Measurements from ENCODE around the gene TADA2B.
A peak's percentile ranks its signal among the peaks of the same experiment; 100 is the strongest.

Gene TADA2B

DNA sequence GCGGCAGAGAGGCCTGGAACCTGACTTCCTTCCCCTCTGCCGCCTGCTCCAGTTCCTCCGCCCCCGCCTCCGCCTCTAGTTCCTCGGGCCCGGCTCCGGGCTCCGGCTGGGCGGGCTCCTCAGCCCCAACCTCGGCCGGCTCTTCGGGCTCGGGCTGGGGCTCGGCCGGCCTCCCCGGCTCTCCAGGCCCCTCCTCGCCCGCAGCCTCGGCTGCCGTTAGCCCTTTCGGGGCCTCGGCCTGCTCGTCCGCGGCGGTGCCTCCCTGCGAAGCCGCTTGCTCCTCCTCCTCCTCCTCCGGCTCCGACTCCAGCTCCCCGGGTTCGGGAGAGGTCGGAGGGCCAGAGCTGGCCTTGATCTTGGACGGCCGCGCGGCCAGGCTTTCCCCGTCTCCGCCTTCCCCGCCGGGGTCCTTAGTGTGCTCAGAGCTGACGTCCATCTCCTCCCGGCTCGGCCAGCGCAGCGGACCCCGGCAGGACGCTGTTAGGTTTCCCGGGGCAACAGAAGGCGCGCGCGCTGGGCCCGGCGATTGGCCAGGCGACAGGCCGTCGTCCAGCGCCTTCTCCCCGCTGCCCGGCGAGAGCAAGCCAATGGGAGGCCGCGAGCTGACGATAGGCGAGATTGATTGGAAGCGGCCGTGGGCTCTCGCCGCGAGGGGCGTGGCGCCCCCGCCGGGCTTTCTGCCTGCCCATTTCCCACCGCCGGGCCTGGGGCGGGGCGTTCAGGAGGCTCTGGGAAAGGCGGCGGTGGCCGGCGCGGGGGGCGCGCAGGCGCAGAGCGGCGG is 479 bp upstream of the TADA2B start:
- DNase-seq, result peak; percentile 95

DNA sequence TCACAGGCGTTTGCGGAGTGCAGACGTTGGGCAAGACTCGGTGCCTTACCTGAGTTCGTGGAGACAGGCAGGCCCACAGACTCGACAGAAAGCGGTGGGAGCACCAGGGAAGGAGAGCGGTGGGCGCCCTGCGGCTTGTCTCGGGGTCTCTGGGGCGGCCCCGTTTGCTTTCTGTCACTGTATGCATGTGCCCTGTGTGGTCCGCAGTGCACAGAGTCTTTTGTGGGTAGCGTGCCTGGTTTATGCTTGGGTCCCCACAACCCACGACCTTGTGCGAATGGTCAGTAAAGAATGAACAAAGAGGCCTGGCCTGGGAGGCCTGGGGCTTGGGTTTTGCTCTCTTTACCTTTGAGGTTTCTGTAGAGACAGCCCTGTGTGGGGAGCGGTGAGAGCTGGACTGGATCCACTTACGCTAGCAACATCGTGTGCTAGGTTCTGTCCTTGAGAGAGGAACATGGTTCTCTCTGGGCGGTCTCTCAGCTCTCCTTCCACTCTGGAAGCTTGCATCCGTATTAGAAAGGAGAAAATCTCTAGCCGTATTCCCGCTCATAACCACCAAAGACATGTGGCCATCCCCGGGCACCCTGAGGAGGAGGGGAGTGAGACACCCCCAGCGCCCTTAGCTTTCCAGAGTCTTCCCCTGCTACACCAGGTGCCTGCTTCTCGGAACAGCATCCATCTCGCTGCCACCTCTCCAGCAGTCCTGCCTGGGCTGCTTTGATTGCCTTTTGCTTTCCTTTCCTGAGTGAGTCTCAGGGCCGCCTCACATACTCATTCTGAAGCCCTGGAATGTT is 1.2 kb downstream of the TADA2B start:
- DNase-seq, result no peak

DNA sequence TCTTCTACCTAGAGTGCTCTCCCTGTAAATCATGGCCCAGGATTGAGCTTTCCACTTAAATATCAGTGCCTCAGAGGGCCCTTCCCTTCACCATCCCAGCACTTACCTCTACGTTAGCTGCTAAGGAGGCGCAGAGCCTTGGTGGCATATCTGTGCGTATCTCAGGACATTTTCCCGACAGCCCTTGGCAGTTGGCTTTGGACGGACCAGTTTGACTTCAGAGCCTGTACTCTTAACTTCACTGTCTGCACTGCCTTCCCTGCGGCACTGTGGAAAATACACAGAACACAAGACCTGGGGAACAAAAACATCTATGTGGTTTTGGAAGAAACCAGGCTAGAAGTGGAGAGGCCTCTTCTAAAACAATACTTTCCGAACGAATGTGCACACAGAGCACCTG is 2.4 kb downstream of the TADA2B start:
- DNase-seq, result no peak

DNA sequence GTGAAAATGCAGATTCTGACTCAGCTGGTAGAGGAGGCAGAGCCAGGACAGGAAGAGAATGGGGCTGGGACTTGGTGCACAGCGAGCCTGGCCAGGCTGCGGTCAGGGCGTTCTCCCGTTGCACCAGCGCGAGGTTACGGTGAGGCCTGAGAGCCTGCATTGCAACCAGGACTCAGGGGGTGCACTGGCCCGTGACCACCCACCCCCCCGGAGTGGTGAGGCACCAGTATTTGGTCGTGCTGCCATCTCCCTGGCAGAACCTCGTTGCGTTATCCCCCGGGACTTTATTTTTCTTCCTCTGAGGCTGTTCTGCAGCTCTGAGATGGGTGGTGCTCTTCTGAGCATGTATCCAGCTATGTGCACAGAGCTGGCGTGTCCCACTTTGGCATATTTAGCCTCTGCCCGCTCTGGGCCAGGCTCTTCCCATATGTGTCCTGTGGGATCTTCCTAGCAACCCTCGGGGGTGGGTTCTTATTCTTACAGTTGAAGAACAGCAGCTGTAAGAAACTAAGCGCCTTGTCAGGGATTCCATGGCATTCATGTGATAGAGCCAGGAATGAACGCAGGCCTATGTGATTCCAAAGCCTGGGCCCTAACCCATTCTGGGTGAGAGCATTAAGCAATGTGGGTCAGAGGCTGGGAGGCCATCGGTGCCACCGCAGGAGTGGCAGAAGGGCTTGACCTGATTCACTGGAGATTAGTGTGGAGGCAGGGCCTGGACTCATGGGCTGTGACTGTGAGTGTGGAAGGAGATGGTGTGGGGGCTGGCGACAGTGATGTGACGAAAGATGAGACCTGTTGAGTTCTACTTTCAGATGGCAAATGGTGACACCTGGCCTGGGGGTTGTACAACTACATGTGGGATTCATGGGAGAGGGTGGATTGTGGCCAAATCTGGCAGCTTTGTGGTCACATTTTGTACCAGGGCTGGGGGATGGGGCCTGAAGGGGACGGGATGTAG is 3.1 kb downstream of the TADA2B start:
- no peak for DNase-seq

DNA sequence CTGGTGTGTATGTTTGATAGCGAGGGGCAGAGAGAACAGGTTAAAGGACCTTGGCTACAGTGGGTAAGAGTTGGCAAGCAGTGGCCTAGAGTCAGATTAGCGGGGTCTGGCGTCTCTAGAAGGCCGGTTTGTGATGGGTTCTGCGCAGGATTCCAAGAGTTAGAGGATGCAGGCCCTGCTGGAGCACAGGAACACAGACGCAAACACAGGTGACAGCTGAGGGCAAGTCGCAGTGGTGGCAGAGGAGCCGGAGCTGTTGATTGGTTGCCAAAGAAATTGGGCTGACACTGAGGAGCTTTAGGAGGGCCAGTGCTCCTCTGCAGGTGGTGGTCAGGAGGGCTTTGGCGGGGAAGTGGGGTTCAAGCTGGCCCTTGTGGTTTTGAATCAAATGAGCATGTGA is 3.8 kb downstream of the TADA2B start:
- no peak for DNase-seq

DNA sequence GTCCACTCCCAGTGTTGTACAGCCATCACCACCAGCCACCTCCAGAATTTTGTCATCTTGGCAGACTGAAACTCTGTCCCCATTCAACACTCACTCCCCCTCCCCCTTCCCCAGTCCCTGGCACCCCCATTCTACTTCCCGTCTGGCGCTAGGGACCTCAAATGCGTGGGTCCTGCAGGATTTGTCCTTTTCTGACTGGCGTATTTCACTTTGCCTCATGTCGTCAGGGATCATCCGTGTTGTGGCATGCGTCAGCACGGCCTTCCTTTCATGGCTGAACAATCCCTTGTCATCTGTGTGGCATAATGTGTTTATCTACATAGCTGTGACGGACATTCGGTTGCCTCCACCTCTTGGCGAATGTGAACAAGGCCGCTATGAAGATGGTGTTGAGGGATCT is 5.5 kb downstream of the TADA2B start:
- DNase-seq, result no peak

DNA sequence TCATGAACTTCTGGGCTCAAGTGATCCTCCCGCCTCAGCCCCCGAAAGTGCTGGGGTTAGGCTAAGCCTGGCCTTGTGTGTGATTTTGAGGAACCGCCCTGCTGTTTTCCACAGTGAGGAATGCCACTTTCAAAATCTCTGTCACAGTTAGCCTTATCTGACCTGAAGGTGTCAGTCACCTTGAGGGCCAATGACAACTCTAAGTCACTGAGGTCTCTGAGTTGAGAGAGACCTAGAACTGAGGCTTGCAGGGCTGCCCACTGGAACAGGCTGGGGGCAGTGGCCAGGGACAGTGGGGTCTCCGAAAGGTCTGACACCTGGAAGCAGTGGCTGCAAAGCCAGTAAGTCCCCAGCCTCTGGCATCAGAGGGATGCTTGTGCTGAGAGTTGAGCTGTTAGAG is 6.1 kb downstream of the TADA2B start:
- no peak for DNase-seq

DNA sequence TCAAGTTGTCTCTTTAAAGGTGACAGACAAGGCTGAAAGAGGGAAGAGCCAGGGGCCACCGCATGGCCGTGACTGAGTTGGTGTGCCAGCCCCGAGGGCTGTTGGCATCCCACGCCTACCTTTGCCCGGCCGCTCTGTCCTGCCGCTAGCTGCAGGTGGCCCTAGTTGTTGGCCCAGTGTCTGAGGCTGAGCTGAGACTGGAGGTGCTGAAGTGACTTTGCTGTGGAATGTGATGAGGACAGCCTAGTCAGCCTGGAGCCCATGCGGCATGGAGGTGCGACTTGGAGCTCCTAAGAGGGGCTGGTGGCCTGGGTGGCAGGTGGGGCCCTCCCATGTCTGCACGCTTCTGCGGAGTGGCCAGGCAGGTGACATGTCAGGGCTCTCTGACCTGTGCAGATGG is 6.6 kb downstream of the TADA2B start:
- DNase-seq, result no peak

DNA sequence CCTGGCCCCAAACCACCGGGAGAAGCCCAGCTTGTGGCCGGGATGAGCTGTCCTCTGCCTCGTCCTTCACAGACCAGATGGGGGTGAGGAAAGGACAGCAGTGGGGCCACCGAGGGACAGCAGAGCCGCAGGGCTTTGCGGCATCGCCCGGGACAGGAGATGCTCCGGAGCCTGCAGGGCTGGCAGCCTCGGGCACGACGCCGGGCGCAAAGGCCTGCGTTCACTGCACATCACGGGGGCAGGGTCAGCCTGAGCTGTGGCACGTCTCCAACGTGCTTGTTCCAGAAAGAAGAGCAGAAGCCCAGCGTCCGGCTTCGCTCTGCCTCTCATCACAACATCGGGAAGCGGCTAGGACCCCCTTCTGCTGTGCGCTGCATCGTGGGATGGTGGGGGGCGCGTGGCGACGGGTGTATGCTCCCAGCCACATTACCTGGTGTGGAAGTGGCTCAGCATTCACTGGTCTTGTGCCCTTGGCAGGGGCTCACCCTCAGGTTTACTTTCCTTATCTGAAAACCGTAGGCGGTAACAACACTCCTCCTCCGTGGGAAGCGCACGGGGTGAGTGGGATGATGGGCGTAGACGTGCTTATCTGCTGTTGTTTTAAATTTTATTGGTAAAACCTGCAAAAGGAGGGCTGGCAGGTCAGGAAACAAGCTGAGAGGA is 7.4 kb downstream of the TADA2B start:
- DNase-seq, result no peak

DNA sequence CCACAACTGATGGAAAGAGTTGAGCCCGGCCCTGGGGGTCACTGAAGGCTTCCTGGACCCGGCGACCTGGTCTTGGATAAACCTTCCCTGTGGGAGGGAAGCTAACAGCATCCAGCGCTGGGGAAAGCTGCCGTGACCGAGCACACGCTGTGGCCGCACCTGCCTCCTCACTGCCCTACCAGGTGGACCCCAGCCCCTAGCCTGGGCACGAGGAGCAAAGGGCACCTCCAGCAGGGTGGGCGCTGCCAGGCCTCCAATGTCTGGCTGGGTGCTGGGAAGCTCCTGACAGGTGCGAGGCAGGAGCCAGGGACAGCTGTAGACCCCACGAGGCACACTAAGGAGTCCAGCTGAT is 7.9 kb downstream of the TADA2B start:
- no peak for DNase-seq

DNA sequence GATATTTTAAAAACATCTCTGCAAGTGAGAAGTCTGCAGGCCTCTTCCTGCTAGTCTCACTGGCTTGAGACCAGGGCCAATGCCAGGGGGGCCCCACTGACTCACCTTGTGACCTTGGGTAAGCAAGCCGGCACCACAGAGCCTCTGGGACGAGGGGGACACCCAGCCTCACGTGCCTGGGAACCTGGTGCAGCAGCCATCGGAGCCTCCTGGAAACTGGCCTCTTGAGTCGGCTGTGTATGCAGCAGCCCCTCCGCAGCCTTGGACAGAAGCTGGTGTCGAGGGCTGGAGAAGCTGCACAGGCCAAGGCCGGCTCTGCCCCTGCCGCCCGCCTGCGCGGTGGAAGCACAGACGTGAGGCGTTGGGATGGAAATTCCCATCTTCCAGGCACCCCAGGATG is 8.7 kb downstream of the TADA2B start:
- DNase-seq, result no peak

DNA sequence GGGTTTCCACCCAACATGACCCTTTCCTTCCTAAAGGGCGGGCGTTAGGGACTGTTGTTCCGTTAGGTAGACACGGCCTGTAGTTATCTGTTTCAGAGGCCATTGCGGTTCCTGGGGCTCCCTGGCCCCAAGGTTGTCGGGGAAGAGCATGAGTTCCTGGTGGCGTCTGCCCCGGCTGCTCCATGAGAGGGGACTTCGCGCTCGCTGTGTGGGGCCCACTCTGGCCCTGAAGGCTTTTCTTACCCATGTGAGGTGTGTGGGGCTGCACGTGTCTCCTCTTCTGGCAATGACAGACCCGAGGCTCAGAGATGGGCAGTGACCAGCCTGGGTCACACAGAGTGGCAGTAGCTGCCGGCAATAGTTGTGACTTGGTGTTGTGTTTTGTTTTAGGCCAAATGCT is 9.1 kb downstream of the TADA2B start:
- no peak for DNase-seq

DNA sequence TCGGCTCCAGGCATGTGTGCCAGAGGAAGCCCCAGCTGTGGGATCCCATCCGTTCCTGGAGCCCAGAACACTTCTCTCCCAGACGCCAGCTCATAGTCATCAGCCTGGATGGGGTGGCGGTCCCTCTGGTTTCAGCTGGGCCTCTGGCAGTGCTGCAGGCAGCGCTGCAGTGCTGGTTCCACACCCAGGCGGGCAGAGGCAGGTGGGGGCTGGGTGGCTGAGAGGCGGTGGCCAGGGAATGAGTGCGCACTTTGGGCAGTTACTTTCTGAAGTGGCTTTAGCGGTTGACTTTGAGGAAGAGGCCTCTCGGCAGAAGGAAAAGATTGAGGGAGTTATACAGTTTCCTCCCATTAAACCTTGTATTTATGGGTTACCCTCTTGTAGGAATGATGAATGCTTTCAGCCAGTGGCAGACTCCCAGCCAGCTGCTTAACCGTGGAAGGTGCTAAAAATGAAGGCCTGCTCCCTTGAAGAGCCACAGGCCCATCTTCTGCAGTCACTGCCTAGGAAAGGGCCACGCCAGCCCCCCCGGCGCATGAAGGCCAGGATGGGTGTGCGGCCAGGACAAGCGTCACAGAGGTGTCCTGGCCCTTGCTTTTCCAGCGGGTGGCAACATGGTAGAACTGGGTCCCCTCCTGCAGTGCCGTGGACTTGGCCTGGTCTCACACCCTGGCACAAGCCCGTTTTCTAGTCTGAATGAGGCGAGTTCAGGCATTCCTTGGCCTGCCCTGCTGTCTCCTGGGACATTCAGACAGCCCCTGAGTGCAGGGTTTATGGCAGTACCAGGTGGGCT is 9.9 kb downstream of the TADA2B start:
- DNase-seq, result no peak

DNA sequence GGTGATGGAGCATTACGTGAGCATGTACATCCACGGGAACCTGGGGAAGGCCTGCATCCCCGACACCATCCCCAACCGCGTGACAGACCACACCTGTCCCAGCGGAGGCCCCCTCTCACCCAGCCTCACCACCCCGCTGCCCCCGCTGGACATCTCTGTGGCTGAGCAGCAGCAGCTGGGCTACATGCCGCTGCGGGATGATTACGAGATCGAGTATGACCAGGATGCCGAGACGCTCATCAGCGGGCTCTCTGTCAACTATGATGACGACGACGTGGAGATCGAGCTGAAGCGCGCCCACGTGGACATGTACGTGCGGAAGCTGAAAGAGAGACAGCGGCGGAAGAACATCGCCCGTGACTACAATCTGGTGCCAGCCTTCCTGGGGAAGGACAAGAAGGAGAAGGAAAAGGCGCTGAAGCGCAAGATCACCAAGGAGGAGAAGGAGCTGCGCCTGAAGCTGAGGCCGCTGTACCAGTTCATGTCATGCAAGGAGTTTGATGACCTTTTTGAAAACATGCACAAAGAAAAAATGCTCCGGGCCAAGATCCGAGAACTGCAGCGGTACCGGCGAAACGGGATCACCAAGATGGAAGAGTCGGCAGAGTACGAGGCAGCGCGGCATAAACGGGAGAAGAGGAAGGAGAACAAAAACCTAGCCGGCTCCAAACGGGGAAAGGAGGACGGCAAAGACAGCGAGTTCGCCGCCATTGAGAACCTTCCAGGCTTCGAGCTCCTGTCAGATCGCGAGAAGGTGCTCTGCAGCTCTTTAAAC is 11.1 kb downstream of the TADA2B start:
- DNase-seq, result no peak

DNA sequence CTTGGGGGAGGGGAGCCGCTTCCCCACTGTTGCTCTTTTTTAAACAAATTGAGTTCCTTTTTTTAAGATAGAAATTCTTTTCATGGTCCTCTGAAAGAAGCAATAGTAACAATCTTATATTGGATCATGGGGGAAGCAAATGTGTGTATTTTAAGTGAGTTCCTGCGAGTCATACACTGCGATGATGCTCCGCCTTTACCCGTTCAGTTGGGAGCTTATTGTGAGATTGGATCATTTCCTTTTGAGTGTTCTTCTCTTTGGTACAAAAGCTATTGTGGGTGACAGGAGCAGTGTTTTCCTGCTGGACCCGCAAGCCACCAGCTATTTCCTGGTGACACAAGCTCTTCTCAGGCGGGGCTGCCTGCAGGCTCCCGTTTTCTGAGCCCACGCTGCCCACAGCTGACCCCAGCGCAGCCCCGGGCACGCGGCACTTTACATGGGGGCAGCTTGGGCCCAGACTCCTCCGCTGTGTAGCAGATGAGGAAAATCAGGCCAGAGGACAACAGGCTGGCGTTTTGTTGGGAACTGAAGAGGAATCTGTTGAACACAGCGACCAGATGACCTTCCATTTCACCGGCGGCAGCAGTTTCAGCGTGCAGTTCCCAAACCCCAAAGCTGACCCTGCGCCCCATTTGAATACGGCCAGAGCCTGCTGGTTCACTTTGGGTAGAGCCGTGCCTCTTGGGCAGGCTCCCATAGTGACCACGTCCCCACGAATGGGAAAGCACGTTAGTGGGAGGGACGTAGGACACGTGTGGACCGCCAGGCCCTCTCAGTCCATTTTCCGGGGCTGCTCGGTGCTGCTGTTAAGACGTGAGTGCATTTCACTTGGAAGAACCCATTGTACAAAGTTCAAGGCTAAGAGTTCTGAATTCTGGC is 12.2 kb downstream of the TADA2B start:
- DNase-seq, result no peak

DNA sequence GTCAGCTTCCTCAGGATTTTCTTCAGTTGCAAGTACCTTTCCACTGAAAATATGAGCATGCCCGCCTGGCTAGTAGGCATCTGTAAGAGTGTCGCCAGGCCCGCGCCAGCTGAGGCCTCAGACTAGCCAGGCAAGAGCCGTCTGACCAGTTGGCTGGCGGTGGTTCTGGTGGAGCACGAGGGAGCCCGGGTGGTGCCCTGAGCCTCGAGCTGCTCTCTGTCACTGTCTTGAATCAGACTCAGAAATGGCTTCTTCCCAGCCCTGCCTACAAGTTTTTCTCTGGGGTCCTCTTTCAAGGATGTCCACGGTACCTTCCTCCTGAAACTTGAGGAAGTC is 12.8 kb downstream of the TADA2B start:
- no peak for DNase-seq

DNA sequence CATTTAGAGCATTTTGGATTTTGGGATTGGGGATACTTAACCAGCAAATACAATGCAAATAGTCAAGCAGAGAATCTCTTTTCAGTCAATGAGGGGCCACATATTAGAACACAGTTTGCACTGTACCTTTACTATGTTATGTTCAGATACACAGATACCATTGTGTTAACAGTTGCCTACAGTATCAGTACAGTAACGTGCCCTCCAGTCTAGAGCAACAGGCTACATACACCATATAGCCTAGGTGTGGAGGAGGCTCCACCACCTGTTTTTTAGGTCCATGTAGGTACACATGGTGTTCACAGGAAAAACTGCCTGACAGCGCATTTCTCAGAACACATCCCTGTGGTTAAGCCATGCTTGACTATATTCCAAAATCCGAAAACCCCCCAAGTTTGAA is 15.6 kb downstream of the TADA2B start:
- no peak for DNase-seq

DNA sequence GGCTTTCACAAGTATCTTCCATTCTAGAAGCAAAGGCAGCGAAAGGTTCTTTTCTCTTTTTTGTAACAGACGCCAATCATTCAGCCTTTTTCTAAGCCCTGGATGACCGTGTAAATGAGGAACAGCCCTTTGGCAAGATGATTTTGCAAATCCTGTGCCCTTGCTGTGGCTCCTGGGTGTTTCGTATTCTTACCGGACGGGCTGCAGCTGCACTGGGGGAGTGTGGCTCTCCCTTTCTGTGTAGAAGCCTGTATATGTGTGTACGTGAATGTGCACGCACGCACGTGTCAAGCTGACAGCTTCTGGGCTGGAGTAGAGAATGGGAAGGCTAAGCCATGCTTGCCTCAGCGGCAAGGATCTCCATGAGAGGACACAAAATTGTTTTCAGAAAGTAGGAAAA is 16.5 kb downstream of the TADA2B start:
- DNase-seq, result no peak

DNA sequence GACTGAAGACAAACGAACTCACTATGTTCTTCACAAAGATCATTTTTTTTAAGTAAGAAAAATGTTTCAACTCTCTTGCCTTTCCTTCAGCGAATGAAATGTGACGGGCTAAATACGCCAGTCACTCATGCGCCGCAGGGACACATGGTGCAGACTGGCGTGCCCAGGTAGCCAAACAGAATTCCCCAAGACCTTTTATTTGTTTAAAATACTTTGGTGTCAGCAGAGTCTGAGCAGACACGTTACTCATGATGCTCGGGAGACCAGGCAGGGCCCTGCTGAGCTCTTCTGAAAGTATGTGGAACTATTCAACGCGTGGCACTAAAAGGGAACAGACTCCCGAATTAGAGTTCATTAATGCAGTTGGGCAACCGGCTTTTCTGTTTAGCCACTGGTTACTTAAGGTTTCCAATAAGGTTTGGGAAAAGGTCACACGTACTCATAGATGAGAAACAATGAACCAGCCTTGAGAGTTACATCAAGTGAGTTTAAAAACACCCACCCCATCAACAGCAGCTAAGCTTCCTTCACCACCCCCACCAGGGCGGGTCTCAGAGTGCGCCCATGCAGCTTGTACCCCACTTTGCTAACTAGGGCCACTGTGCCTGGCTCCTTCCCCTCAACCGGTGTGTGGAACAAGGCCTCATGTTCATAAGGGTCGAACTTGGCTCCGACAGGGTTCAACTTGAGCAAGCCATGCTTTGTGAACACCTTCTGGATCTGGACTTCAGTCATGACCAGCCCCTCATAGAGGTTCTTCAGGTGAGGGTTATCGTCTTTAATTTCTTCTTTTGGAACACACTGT is 17.4 kb downstream of the TADA2B start:
- no peak for DNase-seq

All from NCI-H2081 treated with DMSO at 0.1 percent for 48 hours (cell line).